GM23338 (cell line): ENCODE results near the gene MPDU1.

Source experiments
- CREB1 ChIP-seq: fragments of 250-450 bp; sonication (Bioruptor Pico); IDR thresholded peaks from 2 replicates; pipeline ENCODE4 v1.5.0; 2020; ENCODE audit warnings: low read depth, mild to moderate bottlenecking, moderate library complexity
- EZH2 ChIP-seq: fragments of 200-600 bp; sonication (generic); IDR thresholded peaks from one replicate; pipeline ENCODE4 v1.8.0; 2017; ENCODE audit warnings: antibody characterized with exemption, mild to moderate bottlenecking, low read depth; ENCODE audit not compliant: unreplicated experiment
- EZH2phosphoT487 ChIP-seq: fragments of 200-600 bp; sonication (generic); IDR thresholded peaks from one replicate; pipeline ENCODE4 v1.8.1; 2018; ENCODE audit warnings: antibody characterized with exemption; ENCODE audit not compliant: unreplicated experiment
- ZNF331 ChIP-seq: fragments of 250-450 bp; sonication (Bioruptor Pico); IDR thresholded peaks from 2 replicates; pipeline ENCODE4 v1.5.0; 2020; ENCODE audit warnings: low read depth, mild to moderate bottlenecking, moderate library complexity
- TF ChIP-seq, protein P1 (sequence below), 2 experiments: fragments of 200-600 bp in 1 of 2; sonication (generic) in 1 of 2; conservative IDR thresholded peaks; 2 replicates each; pipeline versions ENCODE4 v1.5.1 to v1.6.1; 2016 to 2017; ENCODE audit warnings: antibody characterized with exemption in 2 of 2, low read depth in 2 of 2, mild to moderate bottlenecking in 2 of 2, moderate library complexity in 1 of 2
- TF ChIP-seq, protein P2 (sequence below): IDR thresholded peaks from one replicate; pipeline ENCODE4 v1.6.1; 2018; ENCODE audit warnings: antibody characterized with exemption; ENCODE audit not compliant: unreplicated experiment
- TF ChIP-seq, protein P3 (sequence below): IDR thresholded peaks from 2 replicates; pipeline ENCODE4 v1.6.1; 2016; ENCODE audit warnings: antibody characterized with exemption

DNA sequence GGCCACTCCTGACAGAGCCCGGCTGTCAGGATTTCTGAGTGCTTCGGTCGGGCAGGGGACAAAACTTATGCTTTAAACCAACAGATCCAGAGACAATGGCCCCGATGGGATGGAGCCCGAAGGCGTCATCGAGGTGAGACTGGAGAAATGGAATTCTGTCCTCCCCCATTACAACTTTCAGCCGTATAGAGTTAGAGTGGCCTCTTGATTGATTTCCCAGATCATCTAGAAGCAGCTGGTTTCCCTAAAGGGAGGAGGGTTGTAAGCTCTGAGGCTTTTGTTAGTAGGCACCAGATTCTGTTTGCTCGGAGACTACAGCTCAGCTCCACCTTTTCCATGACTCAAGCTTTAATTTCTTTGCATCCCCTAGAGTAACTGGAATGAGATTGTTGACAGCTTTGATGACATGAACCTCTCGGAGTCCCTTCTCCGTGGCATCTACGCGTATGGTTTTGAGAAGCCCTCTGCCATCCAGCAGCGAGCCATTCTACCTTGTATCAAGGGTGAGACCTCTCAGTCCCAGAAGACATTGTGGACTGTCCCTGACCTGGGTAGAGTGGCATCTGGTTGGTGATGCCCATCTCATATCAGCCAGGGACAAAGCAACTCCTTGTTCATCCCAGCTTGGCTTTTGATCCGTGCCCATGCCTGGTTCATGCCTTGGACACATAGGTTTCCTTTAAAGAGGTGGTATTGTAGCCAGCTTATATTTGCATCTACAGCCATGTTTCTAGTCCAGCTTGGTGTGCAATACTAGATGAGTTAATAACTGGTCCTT lies 9.3 kb upstream of the MPDU1 start:
- TF ChIP-seq, protein P1, sequence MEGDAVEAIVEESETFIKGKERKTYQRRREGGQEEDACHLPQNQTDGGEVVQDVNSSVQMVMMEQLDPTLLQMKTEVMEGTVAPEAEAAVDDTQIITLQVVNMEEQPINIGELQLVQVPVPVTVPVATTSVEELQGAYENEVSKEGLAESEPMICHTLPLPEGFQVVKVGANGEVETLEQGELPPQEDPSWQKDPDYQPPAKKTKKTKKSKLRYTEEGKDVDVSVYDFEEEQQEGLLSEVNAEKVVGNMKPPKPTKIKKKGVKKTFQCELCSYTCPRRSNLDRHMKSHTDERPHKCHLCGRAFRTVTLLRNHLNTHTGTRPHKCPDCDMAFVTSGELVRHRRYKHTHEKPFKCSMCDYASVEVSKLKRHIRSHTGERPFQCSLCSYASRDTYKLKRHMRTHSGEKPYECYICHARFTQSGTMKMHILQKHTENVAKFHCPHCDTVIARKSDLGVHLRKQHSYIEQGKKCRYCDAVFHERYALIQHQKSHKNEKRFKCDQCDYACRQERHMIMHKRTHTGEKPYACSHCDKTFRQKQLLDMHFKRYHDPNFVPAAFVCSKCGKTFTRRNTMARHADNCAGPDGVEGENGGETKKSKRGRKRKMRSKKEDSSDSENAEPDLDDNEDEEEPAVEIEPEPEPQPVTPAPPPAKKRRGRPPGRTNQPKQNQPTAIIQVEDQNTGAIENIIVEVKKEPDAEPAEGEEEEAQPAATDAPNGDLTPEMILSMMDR (conservative IDR thresholded peaks at IDR 0.05; ENCODE audit: low read depth in 2 of 2): no peak
- TF ChIP-seq, protein P2, sequence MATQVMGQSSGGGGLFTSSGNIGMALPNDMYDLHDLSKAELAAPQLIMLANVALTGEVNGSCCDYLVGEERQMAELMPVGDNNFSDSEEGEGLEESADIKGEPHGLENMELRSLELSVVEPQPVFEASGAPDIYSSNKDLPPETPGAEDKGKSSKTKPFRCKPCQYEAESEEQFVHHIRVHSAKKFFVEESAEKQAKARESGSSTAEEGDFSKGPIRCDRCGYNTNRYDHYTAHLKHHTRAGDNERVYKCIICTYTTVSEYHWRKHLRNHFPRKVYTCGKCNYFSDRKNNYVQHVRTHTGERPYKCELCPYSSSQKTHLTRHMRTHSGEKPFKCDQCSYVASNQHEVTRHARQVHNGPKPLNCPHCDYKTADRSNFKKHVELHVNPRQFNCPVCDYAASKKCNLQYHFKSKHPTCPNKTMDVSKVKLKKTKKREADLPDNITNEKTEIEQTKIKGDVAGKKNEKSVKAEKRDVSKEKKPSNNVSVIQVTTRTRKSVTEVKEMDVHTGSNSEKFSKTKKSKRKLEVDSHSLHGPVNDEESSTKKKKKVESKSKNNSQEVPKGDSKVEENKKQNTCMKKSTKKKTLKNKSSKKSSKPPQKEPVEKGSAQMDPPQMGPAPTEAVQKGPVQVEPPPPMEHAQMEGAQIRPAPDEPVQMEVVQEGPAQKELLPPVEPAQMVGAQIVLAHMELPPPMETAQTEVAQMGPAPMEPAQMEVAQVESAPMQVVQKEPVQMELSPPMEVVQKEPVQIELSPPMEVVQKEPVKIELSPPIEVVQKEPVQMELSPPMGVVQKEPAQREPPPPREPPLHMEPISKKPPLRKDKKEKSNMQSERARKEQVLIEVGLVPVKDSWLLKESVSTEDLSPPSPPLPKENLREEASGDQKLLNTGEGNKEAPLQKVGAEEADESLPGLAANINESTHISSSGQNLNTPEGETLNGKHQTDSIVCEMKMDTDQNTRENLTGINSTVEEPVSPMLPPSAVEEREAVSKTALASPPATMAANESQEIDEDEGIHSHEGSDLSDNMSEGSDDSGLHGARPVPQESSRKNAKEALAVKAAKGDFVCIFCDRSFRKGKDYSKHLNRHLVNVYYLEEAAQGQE: no peak
- TF ChIP-seq ZNF331 (CRISPR knock-in tag): no peak
- no peak for TF ChIP-seq EZH2
- TF ChIP-seq, protein P3, sequence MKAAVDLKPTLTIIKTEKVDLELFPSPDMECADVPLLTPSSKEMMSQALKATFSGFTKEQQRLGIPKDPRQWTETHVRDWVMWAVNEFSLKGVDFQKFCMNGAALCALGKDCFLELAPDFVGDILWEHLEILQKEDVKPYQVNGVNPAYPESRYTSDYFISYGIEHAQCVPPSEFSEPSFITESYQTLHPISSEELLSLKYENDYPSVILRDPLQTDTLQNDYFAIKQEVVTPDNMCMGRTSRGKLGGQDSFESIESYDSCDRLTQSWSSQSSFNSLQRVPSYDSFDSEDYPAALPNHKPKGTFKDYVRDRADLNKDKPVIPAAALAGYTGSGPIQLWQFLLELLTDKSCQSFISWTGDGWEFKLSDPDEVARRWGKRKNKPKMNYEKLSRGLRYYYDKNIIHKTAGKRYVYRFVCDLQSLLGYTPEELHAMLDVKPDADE: no peak
- TF ChIP-seq CREB1 (CRISPR knock-in tag): no peak
- no peak for TF ChIP-seq EZH2phosphoT487
